Gastroesophageal sphincter (tissue), 3 donors: ENCODE data around the gene RPP30.

Experiments
- POLR2AphosphoS5 ChIP-seq: sonication (generic); formaldehyde crosslinking; IDR thresholded peaks from one replicate; pipeline ENCODE4 v1.6.1; 2017; ENCODE audit warnings: antibody characterized with exemption
- TF ChIP-seq, protein P1 (sequence below), 4 experiments: fragments of 200-600 bp in 2 of 4; fragments of 450-650 bp in 2 of 4; sonication (generic) in 1 of 4; IDR thresholded peaks; one replicate each; pipeline ENCODE4 v1.5.1; 2017 to 2019; ENCODE audit warnings: antibody characterized with exemption in 4 of 4, mild to moderate bottlenecking in 2 of 4, moderate library complexity in 2 of 4

DNA sequence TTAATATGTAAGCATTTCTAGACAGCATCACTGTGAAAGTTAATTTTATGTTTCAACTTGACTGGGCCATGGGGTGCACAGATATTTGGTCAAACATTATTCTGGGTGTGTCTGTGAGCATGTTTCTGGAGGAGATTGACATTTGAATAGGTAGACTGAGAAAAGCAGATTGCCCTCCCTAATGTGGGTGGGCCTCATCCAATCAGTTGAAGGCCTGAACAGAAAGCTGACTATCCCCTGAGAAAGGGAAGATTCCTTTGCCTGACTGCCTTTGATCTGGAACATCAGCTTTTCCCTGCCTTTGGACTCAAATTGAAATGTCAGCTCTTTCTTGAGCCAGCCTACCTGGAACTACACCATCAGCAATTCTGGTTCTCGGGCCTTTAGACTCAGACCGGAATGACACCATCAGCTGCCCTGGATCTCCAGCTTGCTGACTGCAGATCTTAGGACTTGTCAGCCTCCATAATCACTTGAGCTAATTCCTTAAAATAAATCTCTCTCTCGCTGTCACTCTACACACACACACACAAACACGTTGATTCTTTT, 5.7 kb upstream of the RPP30 start:
- TF ChIP-seq, protein P1, sequence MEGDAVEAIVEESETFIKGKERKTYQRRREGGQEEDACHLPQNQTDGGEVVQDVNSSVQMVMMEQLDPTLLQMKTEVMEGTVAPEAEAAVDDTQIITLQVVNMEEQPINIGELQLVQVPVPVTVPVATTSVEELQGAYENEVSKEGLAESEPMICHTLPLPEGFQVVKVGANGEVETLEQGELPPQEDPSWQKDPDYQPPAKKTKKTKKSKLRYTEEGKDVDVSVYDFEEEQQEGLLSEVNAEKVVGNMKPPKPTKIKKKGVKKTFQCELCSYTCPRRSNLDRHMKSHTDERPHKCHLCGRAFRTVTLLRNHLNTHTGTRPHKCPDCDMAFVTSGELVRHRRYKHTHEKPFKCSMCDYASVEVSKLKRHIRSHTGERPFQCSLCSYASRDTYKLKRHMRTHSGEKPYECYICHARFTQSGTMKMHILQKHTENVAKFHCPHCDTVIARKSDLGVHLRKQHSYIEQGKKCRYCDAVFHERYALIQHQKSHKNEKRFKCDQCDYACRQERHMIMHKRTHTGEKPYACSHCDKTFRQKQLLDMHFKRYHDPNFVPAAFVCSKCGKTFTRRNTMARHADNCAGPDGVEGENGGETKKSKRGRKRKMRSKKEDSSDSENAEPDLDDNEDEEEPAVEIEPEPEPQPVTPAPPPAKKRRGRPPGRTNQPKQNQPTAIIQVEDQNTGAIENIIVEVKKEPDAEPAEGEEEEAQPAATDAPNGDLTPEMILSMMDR (IDR thresholded peaks at IDR 0.05) = no peak
- no peak for TF ChIP-seq POLR2AphosphoS5
